Measurements from ENCODE around the gene XAGE2.

- TF ChIP-seq CTCF (IDR thresholded peaks at IDR 0.05) (no peak), POLR2A (IDR thresholded peaks at IDR 0.05) (no peak)
Observed at GRCh38 chrX:52337410-52337809, 31.4 kb upstream of the XAGE2 start.
